Endodermal cell (in vitro differentiated cells): ENCODE data around the gene ADAMTS12. TPM values are rescaled to one million over a fixed set of nuclear protein-coding genes. Genes with fewer than 3 reads are reported as not detected.

ENCODE experiments used
- DNase-seq: peaks from one replicate; pipeline ENCODE4 v3.0.0-alpha.2; 2017
- H3K27ac ChIP-seq: 2 replicates; pipeline ENCODE4 v1.5.1; 2013; ENCODE audit warnings: mild to moderate bottlenecking, low read depth, low read length, moderate library complexity
- H3K27me3 ChIP-seq: 2 replicates; pipeline ENCODE4 v1.6.1; 2013; ENCODE audit warnings: mild to moderate bottlenecking, low read length, moderate library complexity; ENCODE audit not compliant: insufficient read depth, control insufficient read depth, poor library complexity, severe bottlenecking
- H3K36me3 ChIP-seq: 2 replicates; pipeline ENCODE4 v1.7.0; 2013; ENCODE audit warnings: mild to moderate bottlenecking, low read length, moderate library complexity; ENCODE audit not compliant: control insufficient read depth, insufficient read depth
- H3K4me1 ChIP-seq: one replicate; pipeline ENCODE4 v1.7.0; 2013; ENCODE audit warnings: low read length; ENCODE audit not compliant: control insufficient read depth, insufficient read depth
- H3K4me3 ChIP-seq: 2 replicates; pipeline ENCODE4 v1.5.1; 2013; ENCODE audit warnings: mild to moderate bottlenecking, low read length, moderate library complexity
- H3K9ac ChIP-seq: 2 replicates; pipeline ENCODE4 v1.6.1; 2013; ENCODE audit warnings: mild to moderate bottlenecking, low read length, moderate library complexity; ENCODE audit not compliant: poor library complexity, severe bottlenecking; ENCODE audit errors: extremely low read depth
- H3K9me3 ChIP-seq: 2 replicates; pipeline ENCODE4 v1.6.1; 2013; ENCODE audit warnings: mild to moderate bottlenecking, low read length, moderate library complexity; ENCODE audit not compliant: control insufficient read depth
- H3K27ac Mint-ChIP-seq: 2 replicates; pipeline ENCODE4 v1.8.0; 2020; ENCODE audit warnings: mixed read lengths
- H3K27me3 Mint-ChIP-seq: 2 replicates; pipeline ENCODE4 v1.8.0; 2021; ENCODE audit warnings: mild to moderate bottlenecking, mixed read lengths; ENCODE audit not compliant: insufficient read depth
- H3K36me3 Mint-ChIP-seq: 2 replicates; pipeline ENCODE4 v1.8.0; 2020; ENCODE audit warnings: low read depth, mixed read lengths
- H3K4me1 Mint-ChIP-seq: 2 replicates; pipeline ENCODE4 v1.8.0; 2020; ENCODE audit warnings: mixed read lengths
- H3K4me3 Mint-ChIP-seq: 2 replicates; pipeline ENCODE4 v1.8.0; 2020; ENCODE audit warnings: mild to moderate bottlenecking, moderate library complexity, mixed read lengths
- H3K9me3 Mint-ChIP-seq: 2 replicates; pipeline ENCODE4 v1.8.0; 2020; ENCODE audit warnings: mild to moderate bottlenecking, mixed read lengths
- CTCF ChIP-seq: fragments of 200-600 bp; sonication (generic); conservative IDR thresholded peaks from 2 replicates; pipeline ENCODE4 v1.5.0; 2021; ENCODE audit warnings: antibody characterized with exemption, mild to moderate bottlenecking
- WGBS, 2 experiments: methylation state at CpG; one replicate each; pipeline versions ENCODE4 v1.1.5 to v1.1.7; 2013; ENCODE audit warnings: missing lambda C conversion rate in 2 of 2, mixed read lengths in 1 of 2; ENCODE audit not compliant: insufficient coverage in 1 of 2, insufficient read length in 1 of 2; 5-methylcytosine and 5-hydroxymethylcytosine counted together
- total RNA-seq, 2 donors: library from RNA; stranded (reverse); fragmentation: NEBNext Ultra II Directional in 1 of 2; extraction: Animal tissue kit (Norgen Biotek cat#: 25700) in 1 of 2; gene quantifications; 2 replicates in 1 of 2; 3 replicates in 1 of 2; pipeline ENCODE4 v1.2.1, GENCODE V29; 2021

The ADAMTS12 gene
- total RNA-seq, 2 donors from 2014 or later, result 80.2 to 123 TPM

- Mint-ChIP-seq H3K36me3 (peaks cover 52% of the 10 kb centered on the region), H3K4me1 (no peaks in the 10 kb centered on the region), H3K9me3 (no peaks in the 10 kb centered on the region), H3K4me3 (no peak overlapping the region), H3K27me3 (no peaks in the 10 kb centered on the region), H3K27ac (no peak overlapping the region)
- no peaks in the 10 kb centered on the region for H3K9me3 ChIP-seq
- no peak for DNase-seq
- no peak for TF ChIP-seq CTCF
- H3K4me1 ChIP-seq, result no peaks in the 10 kb centered on the region
- H3K27ac ChIP-seq, result peak overlapping the region; percentile 22
- no peak overlapping the region for H3K9ac ChIP-seq
- WGBS, 2 experiments, result 86 to 91% methylated on average over 1 to 2 of the region's 2 CpGs
- peaks cover 24% of the 10 kb centered on the region for H3K36me3 ChIP-seq
- H3K27me3 ChIP-seq, result no peaks in the 10 kb centered on the region
- no peak overlapping the region for H3K4me3 ChIP-seq
These were observed 240.9 kb downstream of the ADAMTS12 start for GRCh38 chr5:33650911-33651310.

GRCh38 chr5:33649549-33650482 lies 242.0 kb downstream of the ADAMTS12 start:
- no peak for DNase-seq
- no peaks in the 10 kb centered on the region for H3K27me3 Mint-ChIP-seq
- H3K4me3 ChIP-seq, result no peak overlapping the region
- H3K4me1 ChIP-seq, result no peaks in the 10 kb centered on the region
- WGBS, 2 experiments, result 73 to 88% methylated on average over 9 to 10 of the region's 10 CpGs
- no peaks in the 10 kb centered on the region for H3K27me3 ChIP-seq
- no peak overlapping the region for H3K27ac Mint-ChIP-seq
- H3K36me3 Mint-ChIP-seq, result peaks cover 59% of the 10 kb centered on the region
- no peak overlapping the region for H3K4me3 Mint-ChIP-seq
- H3K27ac ChIP-seq, result peak overlapping the region; percentile 75
- H3K4me1 Mint-ChIP-seq, result no peaks in the 10 kb centered on the region
- no peak for TF ChIP-seq CTCF
- peaks cover 20% of the 10 kb centered on the region for H3K36me3 ChIP-seq
- peaks cover 6% of the 10 kb centered on the region for H3K9me3 Mint-ChIP-seq
- H3K9ac ChIP-seq, result no peak overlapping the region
- H3K9me3 ChIP-seq, result peaks cover 7% of the 10 kb centered on the region

- no peak overlapping the region for H3K4me3 Mint-ChIP-seq
These were observed 249.9 kb downstream of the ADAMTS12 start for GRCh38 chr5:33641744-33642505.

More at GRCh38 chr5:33641744-33642505, 249.9 kb downstream of the ADAMTS12 start:
- TF ChIP-seq CTCF, result no peak
- H3K36me3 ChIP-seq, result peaks cover 28% of the 10 kb centered on the region
- Mint-ChIP-seq H3K4me1 (no peaks in the 10 kb centered on the region), H3K9me3 (peaks cover 30% of the 10 kb centered on the region), H3K27me3 (peaks cover 2% of the 10 kb centered on the region), H3K36me3 (peaks cover 82% of the 10 kb centered on the region), H3K27ac (no peak overlapping the region)
- no peak for DNase-seq
- H3K4me3 ChIP-seq, result no peak overlapping the region
- no peak overlapping the region for H3K9ac ChIP-seq
- no peaks in the 10 kb centered on the region for H3K27me3 ChIP-seq
- no peaks in the 10 kb centered on the region for H3K4me1 ChIP-seq
- no peak overlapping the region for H3K27ac ChIP-seq
- peaks cover 36% of the 10 kb centered on the region for H3K9me3 ChIP-seq
- 84 to 91% methylated on average over 8 to 12 of the region's 12 CpGs for WGBS, 2 experiments
